Measurements from ENCODE around the gene PURB.

- TF ChIP-seq CTCF (IDR thresholded peaks at IDR 0.05), result no peak
- no peak for TF ChIP-seq POLR2A (IDR thresholded peaks at IDR 0.05)
Measured at GRCh38 chr7:44853391-44853790, 31.9 kb downstream of the PURB start.
